Caco-2 (cell line): ENCODE results near the gene TXNL4A. TPM values are rescaled to one million over a fixed set of nuclear protein-coding genes. Genes with fewer than 3 reads are reported as not detected.

Experiments
- BruUV-seq: library from RNA; stranded (reverse); fragments of 400-500 nt; replicated peaks from 2 replicates; lab custom pipeline; 2021; lab: Mats Ljungman, UMichigan
- CTCF ChIA-PET: fragments of 300-600 bp; sonication (Branson Sonifier 250); formaldehyde crosslinking; loops from one replicate; lab custom pipeline; 2022; ENCODE audit warnings: antibody characterized with exemption; lab: Charles Lee
- POLR2A ChIA-PET: fragments of 300-600 bp; sonication (Branson Sonifier 250); formaldehyde crosslinking; loops from one replicate; lab custom pipeline; 2022; ENCODE audit warnings: antibody characterized with exemption; lab: Charles Lee
- DNase-seq, 2 experiments: peaks; one replicate each; pipeline versions ENCODE4 v3.0.0 to v3.0.0-alpha.2; 2020 to 2022
- H3K27me3 ChIP-seq: replicated peaks from 2 replicates; pipeline ENCODE4 v1.6.0; 2011; ENCODE audit warnings: low read length; ENCODE audit not compliant: control insufficient read depth, insufficient read depth
- H3K36me3 ChIP-seq: 2 replicates; pipeline ENCODE4 v1.5.1; 2011; ENCODE audit warnings: low read length; ENCODE audit not compliant: control insufficient read depth, insufficient read depth
- H3K4me1 ChIP-seq: fragments of 250-450 bp; sonication (Bioruptor Pico); 2 replicates; pipeline ENCODE4 v1.5.1; 2020; ENCODE audit warnings: mild to moderate bottlenecking
- H3K4me3 ChIP-seq: 2 replicates; pipeline ENCODE4 v1.5.1; 2011; ENCODE audit warnings: low read depth, mild to moderate bottlenecking, control low read depth, low read length
- H3K9me3 ChIP-seq: fragments of 250-450 bp; sonication (Bioruptor Pico); 2 replicates; pipeline ENCODE4 v1.5.1; 2020; ENCODE audit warnings: mild to moderate bottlenecking, moderate library complexity
- H3K27ac Mint-ChIP-seq: one replicate; pipeline ENCODE4 v1.8.0; 2022; ENCODE audit warnings: mixed read lengths; ENCODE audit not compliant: unreplicated experiment
- H3K27me3 Mint-ChIP-seq: one replicate; pipeline ENCODE4 v1.8.0; 2022; ENCODE audit warnings: mixed read lengths; ENCODE audit not compliant: insufficient read depth, unreplicated experiment
- H3K36me3 Mint-ChIP-seq: one replicate; pipeline ENCODE4 v1.8.0; 2022; ENCODE audit warnings: mild to moderate bottlenecking, mixed read lengths; ENCODE audit not compliant: insufficient read depth, unreplicated experiment
- H3K4me1 Mint-ChIP-seq: one replicate; pipeline ENCODE4 v1.8.0; 2022; ENCODE audit warnings: low read depth, mixed read lengths; ENCODE audit not compliant: unreplicated experiment
- H3K4me3 Mint-ChIP-seq: one replicate; pipeline ENCODE4 v1.8.0; 2022; ENCODE audit warnings: mild to moderate bottlenecking, moderate library complexity, mixed read lengths; ENCODE audit not compliant: unreplicated experiment
- H3K9me3 Mint-ChIP-seq: one replicate; pipeline ENCODE4 v1.8.0; 2022; ENCODE audit warnings: mixed read lengths; ENCODE audit not compliant: unreplicated experiment
- intact Hi-C: fragments of 100-400 bp; cut with micrococcal nuclease; formaldehyde crosslinking; loops from one replicate; pipeline ENCODE4 v1.10.0; 2022; ENCODE audit not compliant: unreplicated experiment
- total RNA-seq: library from RNA; stranded (reverse); gene quantifications from 2 replicates; pipeline ENCODE4 v1.2.3, GENCODE V29; 2022
- TF ChIP-seq, protein P1 (sequence below), 2 experiments: fragments of 200-600 bp in 1 of 2; IDR thresholded peaks; 1 replicate in 1 of 2; 2 replicates in 1 of 2; pipeline versions ENCODE4 v1.5.1 to v1.8.0; 2011 to 2022; ENCODE audit warnings: antibody characterized with exemption in 1 of 2, control low read depth in 1 of 2, inconsistent platforms in 1 of 2, low read depth in 1 of 2, low read length in 1 of 2, mild to moderate bottlenecking in 1 of 2, moderate library complexity in 1 of 2; ENCODE audit not compliant: insufficient read depth in 1 of 2, severe bottlenecking in 1 of 2, unreplicated experiment in 1 of 2

Gene TXNL4A
- total RNA-seq, 1 experiment from 2014 or later = 83.3 TPM

DNA sequence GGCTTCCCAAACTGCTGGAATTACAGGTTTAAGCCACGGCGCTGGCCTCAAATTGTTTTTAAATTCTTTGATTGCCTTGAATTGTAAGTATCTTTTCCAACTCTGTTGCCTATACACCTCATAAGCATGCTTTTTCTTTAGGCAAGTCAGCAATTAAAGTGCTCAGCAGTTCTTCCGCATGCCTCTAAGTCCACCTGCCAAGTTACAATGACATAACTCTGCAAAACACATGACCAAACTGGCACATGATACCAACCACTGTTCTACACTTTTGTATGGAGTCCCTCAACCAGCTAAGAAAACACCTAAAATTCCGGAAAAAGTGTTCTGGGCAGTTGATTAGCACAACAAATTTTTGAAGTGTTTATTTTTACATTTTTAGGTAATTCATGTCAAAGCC lies 5.1 kb downstream of the TXNL4A start:
- Histone ChIP-seq H3K9me3 (no peaks in the 10 kb centered on the region), H3K4me1 (no peaks in the 10 kb centered on the region), H3K4me3 (no peak overlapping the region), H3K27me3 (no peaks in the 10 kb centered on the region), H3K36me3 (no peaks in the 10 kb centered on the region)
- ChIA-PET CTCF (no interaction called here), POLR2A (no interaction called here)
- no peaks in the 10 kb centered on the region for H3K9me3 Mint-ChIP-seq
- no TSS peak for BruUV-seq
- no peak overlapping the region for H3K4me3 Mint-ChIP-seq
- no peaks in the 10 kb centered on the region for H3K4me1 Mint-ChIP-seq
- TF ChIP-seq, protein P1, sequence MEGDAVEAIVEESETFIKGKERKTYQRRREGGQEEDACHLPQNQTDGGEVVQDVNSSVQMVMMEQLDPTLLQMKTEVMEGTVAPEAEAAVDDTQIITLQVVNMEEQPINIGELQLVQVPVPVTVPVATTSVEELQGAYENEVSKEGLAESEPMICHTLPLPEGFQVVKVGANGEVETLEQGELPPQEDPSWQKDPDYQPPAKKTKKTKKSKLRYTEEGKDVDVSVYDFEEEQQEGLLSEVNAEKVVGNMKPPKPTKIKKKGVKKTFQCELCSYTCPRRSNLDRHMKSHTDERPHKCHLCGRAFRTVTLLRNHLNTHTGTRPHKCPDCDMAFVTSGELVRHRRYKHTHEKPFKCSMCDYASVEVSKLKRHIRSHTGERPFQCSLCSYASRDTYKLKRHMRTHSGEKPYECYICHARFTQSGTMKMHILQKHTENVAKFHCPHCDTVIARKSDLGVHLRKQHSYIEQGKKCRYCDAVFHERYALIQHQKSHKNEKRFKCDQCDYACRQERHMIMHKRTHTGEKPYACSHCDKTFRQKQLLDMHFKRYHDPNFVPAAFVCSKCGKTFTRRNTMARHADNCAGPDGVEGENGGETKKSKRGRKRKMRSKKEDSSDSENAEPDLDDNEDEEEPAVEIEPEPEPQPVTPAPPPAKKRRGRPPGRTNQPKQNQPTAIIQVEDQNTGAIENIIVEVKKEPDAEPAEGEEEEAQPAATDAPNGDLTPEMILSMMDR (IDR thresholded peaks at IDR 0.05; ENCODE audit: insufficient read depth in 1 of 2, low read depth in 1 of 2, low read length in 1 of 2, severe bottlenecking in 1 of 2, unreplicated experiment in 1 of 2) = no peak
- no peaks in the 10 kb centered on the region for H3K27me3 Mint-ChIP-seq
- peaks cover 29% of the 10 kb centered on the region for H3K36me3 Mint-ChIP-seq
- no peak for DNase-seq
- H3K27ac Mint-ChIP-seq = no peak overlapping the region
- intact Hi-C loops = no loop called here

DNA sequence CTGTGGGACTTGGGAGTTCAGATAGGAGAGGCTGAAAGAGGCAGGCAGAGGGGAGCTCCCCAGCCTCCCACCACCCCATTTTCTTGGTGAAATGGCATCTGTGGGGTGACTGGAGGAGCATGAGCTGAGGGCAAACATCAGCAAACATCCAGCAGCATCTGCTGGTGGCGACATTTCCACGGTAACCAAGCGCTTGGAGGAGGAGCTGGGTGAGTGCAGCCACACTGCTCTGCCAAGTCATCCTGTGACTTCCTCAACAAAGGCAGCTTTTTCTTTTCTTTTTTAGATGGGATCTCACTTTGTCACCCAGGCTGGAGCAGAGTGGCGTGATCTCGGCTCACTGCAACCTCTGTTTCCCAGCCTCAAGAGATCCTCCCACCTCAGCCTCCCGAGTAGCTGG lies 5.6 kb downstream of the TXNL4A start:
- POLR2A ChIA-PET = no interaction called here
- TF ChIP-seq, protein P1 (IDR thresholded peaks at IDR 0.05; ENCODE audit: insufficient read depth in 1 of 2, low read depth in 1 of 2, low read length in 1 of 2, severe bottlenecking in 1 of 2, unreplicated experiment in 1 of 2) = no peak
- BruUV-seq = no TSS peak
- no peak overlapping the region for H3K4me3 ChIP-seq
- H3K9me3 ChIP-seq = no peaks in the 10 kb centered on the region
- DNase-seq = no peak
- Mint-ChIP-seq H3K36me3 (peaks cover 29% of the 10 kb centered on the region), H3K9me3 (no peaks in the 10 kb centered on the region), H3K27me3 (no peaks in the 10 kb centered on the region), H3K4me1 (no peaks in the 10 kb centered on the region), H3K27ac (no peak overlapping the region), H3K4me3 (no peak overlapping the region)
- CTCF ChIA-PET = no interaction called here
- intact Hi-C loops = no loop called here
- no peaks in the 10 kb centered on the region for H3K4me1 ChIP-seq
- no peaks in the 10 kb centered on the region for H3K36me3 ChIP-seq
- H3K27me3 ChIP-seq = no peaks in the 10 kb centered on the region

DNA sequence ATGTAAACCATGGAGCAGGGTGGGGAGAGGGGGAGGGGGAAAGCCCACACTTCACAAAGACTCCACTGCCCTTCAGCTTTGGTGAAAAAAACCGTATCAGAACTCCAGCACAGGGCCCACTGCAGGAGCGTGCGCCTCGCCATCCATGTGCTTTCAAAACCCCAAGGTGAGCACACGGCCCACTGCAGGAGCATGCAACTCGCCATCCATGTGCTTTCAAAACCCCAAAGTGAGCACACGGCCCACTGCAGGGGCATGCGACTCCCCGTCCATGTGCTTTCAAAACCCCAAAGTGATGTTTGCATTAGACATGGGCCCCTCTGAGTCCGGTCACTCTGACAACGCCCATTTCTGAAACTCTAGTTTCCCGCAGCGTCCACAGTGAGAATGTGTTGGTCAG lies 7.8 kb downstream of the TXNL4A start:
- intact Hi-C loops = no loop called here
- Mint-ChIP-seq H3K36me3 (peaks cover 27% of the 10 kb centered on the region), H3K27ac (no peak overlapping the region), H3K4me3 (no peak overlapping the region), H3K9me3 (no peaks in the 10 kb centered on the region), H3K4me1 (no peaks in the 10 kb centered on the region), H3K27me3 (no peaks in the 10 kb centered on the region)
- BruUV-seq = no TSS peak
- H3K36me3 ChIP-seq = no peaks in the 10 kb centered on the region
- no peak for DNase-seq
- POLR2A ChIA-PET = no interaction called here
- TF ChIP-seq, protein P1 (IDR thresholded peaks at IDR 0.05; ENCODE audit: insufficient read depth in 1 of 2, low read depth in 1 of 2, low read length in 1 of 2, severe bottlenecking in 1 of 2, unreplicated experiment in 1 of 2) = no peak
- H3K9me3 ChIP-seq = no peaks in the 10 kb centered on the region
- no peaks in the 10 kb centered on the region for H3K27me3 ChIP-seq
- no peaks in the 10 kb centered on the region for H3K4me1 ChIP-seq
- CTCF ChIA-PET = no interaction called here
- H3K4me3 ChIP-seq = no peak overlapping the region
